22Rv1 (cell line): ENCODE results near the gene PODXL2.

Source experiments
- H3K27ac ChIP-seq: fragments of 450-650 bp; 2 replicates; pipeline ENCODE4 v1.5.1; 2017
- CTCF ChIP-seq: fragments of 450-650 bp; IDR thresholded peaks from 2 replicates; pipeline ENCODE4 v1.5.1; 2017; ENCODE audit warnings: mild to moderate bottlenecking
- ZFX ChIP-seq: fragments of 450-650 bp; IDR thresholded peaks from 2 replicates; pipeline ENCODE4 v1.6.1; 2017; ENCODE audit warnings: antibody characterized with exemption, borderline replicate concordance

The PODXL2 gene

GRCh38 chr3:127632035-127632820, 3.2 kb downstream of the PODXL2 start:
- TF ChIP-seq CTCF (no peak), ZFX (no peak)
- no peak overlapping the region for H3K27ac ChIP-seq

GRCh38 chr3:127634653-127635052, 5.7 kb downstream of the PODXL2 start:
- TF ChIP-seq CTCF (no peak), ZFX (no peak)
- H3K27ac ChIP-seq, result no peak overlapping the region

GRCh38 chr3:127637546-127637945, 8.6 kb downstream of the PODXL2 start:
- no peak overlapping the region for H3K27ac ChIP-seq
- TF ChIP-seq ZFX, result no peak
- TF ChIP-seq CTCF, result no peak

GRCh38 chr3:127637971-127638370, 9.0 kb downstream of the PODXL2 start:
- TF ChIP-seq ZFX (no peak), CTCF (no peak)
- no peak overlapping the region for H3K27ac ChIP-seq

GRCh38 chr3:127639173-127640041, 10.4 kb downstream of the PODXL2 start:
- H3K27ac ChIP-seq, result no peak overlapping the region
- TF ChIP-seq ZFX (no peak), CTCF (no peak)

GRCh38 chr3:127640042-127640355, 11.0 kb downstream of the PODXL2 start:
- TF ChIP-seq CTCF, result no peak
- no peak for TF ChIP-seq ZFX
- no peak overlapping the region for H3K27ac ChIP-seq

- no peak overlapping the region for H3K27ac ChIP-seq
- no peak for TF ChIP-seq ZFX
- TF ChIP-seq CTCF, result no peak
Measured at GRCh38 chr3:127644641-127645370, 15.8 kb downstream of the PODXL2 start.
